ENCODE results near the gene POU3F1.
A peak's percentile ranks its signal among the peaks of the same experiment; 100 is the strongest.

Gene POU3F1

GRCh38 chr1:38027201-38028104 lies 19.1 kb downstream of the POU3F1 start:
- no peak for DNase-seq

GRCh38 chr1:38026592-38027200 lies 19.9 kb downstream of the POU3F1 start:
- DNase-seq = peak; percentile 81

- no peak for DNase-seq
Measured at GRCh38 chr1:38025664-38026063, 20.9 kb downstream of the POU3F1 start.

GRCh38 chr1:38025233-38025632 lies 21.4 kb downstream of the POU3F1 start:
- DNase-seq = no peak

GRCh38 chr1:38022810-38023209 lies 23.8 kb downstream of the POU3F1 start:
- DNase-seq = no peak

- DNase-seq = no peak
Measured at GRCh38 chr1:38021969-38022368, 24.6 kb downstream of the POU3F1 start.

- DNase-seq = no peak
Measured at GRCh38 chr1:38020396-38020795, 26.2 kb downstream of the POU3F1 start.

GRCh38 chr1:38018864-38019343 lies 27.7 kb downstream of the POU3F1 start:
- DNase-seq = no peak

GRCh38 chr1:38015978-38016725 lies 30.4 kb downstream of the POU3F1 start:
- DNase-seq = no peak

- DNase-seq = no peak
Measured at GRCh38 chr1:38014724-38015424, 31.7 kb downstream of the POU3F1 start.

- no peak for DNase-seq
Measured at GRCh38 chr1:38014171-38014570, 32.4 kb downstream of the POU3F1 start.

- DNase-seq = no peak
Measured at GRCh38 chr1:38013227-38013622, 33.4 kb downstream of the POU3F1 start.

GRCh38 chr1:38012363-38013226 lies 34.0 kb downstream of the POU3F1 start, which contains the start of gene UTP11:
Gene UTP11 (plus strand): TSS chr1:38012734. CDS start chr1:38012803, 69 bp downstream.
- peak; percentile 97 for DNase-seq

- DNase-seq = no peak
Measured at GRCh38 chr1:38009841-38010180, 36.8 kb downstream of the POU3F1 start.

- DNase-seq = no peak
Measured at GRCh38 chr1:38009088-38009840, 37.3 kb downstream of the POU3F1 start.

- no peak for DNase-seq
Measured at GRCh38 chr1:38006008-38006828, 40.4 kb downstream of the POU3F1 start.

GRCh38 chr1:38005195-38006007 lies 41.2 kb downstream of the POU3F1 start, which contains the start of gene FHL3:
Gene FHL3 (minus strand): TSS chr1:38005514. CDS start chr1:37999412, 6,102 bp downstream.
- DNase-seq = no peak

GRCh38 chr1:38004284-38005108 lies 42.1 kb downstream of the POU3F1 start:
- no peak for DNase-seq
